Vagina (tissue), 2 donors: ENCODE measurements around the gene HIVEP1. TPM values are rescaled to one million over a fixed set of nuclear protein-coding genes. Genes with fewer than 3 reads are reported as not detected.

ENCODE experiments used
- DNase-seq, 2 donors: peaks; one replicate each; pipeline ENCODE4 v3.0.0-alpha.2; 2017; ENCODE audit errors: extremely low spot score in 2 of 2
- H3K27ac ChIP-seq: fragments of 200-600 bp; sonication (generic); one replicate; pipeline ENCODE4 v1.5.1; 2019
- H3K27me3 ChIP-seq: fragments of 200-600 bp; sonication (generic); one replicate; pipeline ENCODE4 v1.5.1; 2019
- H3K36me3 ChIP-seq, 2 donors: fragments of 200-600 bp; sonication (generic); one replicate each; pipeline ENCODE4 v1.5.1; 2017 to 2019
- H3K4me1 ChIP-seq: fragments of 200-600 bp; sonication (generic); one replicate; pipeline ENCODE4 v1.5.1; 2019
- H3K4me3 ChIP-seq, 2 donors: fragments of 200-600 bp; sonication (generic); 1 replicate in 1 of 2; 2 replicates in 1 of 2; pipeline ENCODE4 v1.5.1; 2016 to 2019
- H3K9me3 ChIP-seq: fragments of 200-600 bp; sonication (generic); one replicate; pipeline ENCODE4 v1.5.1; 2019
- POLR2A ChIP-seq, 2 donors: fragments of 450-650 bp; IDR thresholded peaks; one replicate each; pipeline ENCODE4 v1.6.1; 2017; ENCODE audit warnings: antibody characterized with exemption in 2 of 2, mild to moderate bottlenecking in 2 of 2, moderate library complexity in 2 of 2
- POLR2AphosphoS5 ChIP-seq, 2 donors: sonication (generic); formaldehyde crosslinking; IDR thresholded peaks; one replicate each; pipeline ENCODE4 v1.9.0; 2017; ENCODE audit warnings: antibody characterized with exemption in 2 of 2, mild to moderate bottlenecking in 2 of 2, low read depth in 1 of 2; ENCODE audit not compliant: insufficient read depth in 1 of 2
- intact Hi-C: fragments of 100-400 bp; cut with DNase I; formaldehyde crosslinking; loops from one replicate; pipeline ENCODE4 v1.15.1; 2023
- total RNA-seq: library from RNA; depleted of rRNA; stranded (reverse); fragments of >200 nt; gene quantifications from one replicate; pipeline ENCODE4 v1.2.3, GENCODE V29; 2016
- TF ChIP-seq, protein P1 (sequence below), 3 experiments: fragments of 450-650 bp in 2 of 3; fragments of 200-600 bp in 1 of 3; sonication (generic) in 1 of 3; IDR thresholded peaks; one replicate each; pipeline ENCODE4 v1.5.1; 2017 to 2019; ENCODE audit warnings: antibody characterized with exemption in 3 of 3, mild to moderate bottlenecking in 2 of 3, moderate library complexity in 2 of 3

Gene HIVEP1
- total RNA-seq, 1 donor from 2014 or later, result 36.1 TPM

- no peak for DNase-seq
- Histone ChIP-seq H3K27ac (no peak overlapping the region), H3K4me1 (peaks cover 7% of the 10 kb centered on the region), H3K9me3 (peaks cover 3% of the 10 kb centered on the region), H3K4me3 (no peak overlapping the region), H3K27me3 (no peaks in the 10 kb centered on the region), H3K36me3 (no peaks in the 10 kb centered on the region)
- TF ChIP-seq POLR2A (IDR thresholded peaks at IDR 0.05) (no peak), POLR2AphosphoS5 (IDR thresholded peaks at IDR 0.05; ENCODE audit: insufficient read depth in 1 of 2, low read depth in 1 of 2) (no peak)
- TF ChIP-seq, protein P1, sequence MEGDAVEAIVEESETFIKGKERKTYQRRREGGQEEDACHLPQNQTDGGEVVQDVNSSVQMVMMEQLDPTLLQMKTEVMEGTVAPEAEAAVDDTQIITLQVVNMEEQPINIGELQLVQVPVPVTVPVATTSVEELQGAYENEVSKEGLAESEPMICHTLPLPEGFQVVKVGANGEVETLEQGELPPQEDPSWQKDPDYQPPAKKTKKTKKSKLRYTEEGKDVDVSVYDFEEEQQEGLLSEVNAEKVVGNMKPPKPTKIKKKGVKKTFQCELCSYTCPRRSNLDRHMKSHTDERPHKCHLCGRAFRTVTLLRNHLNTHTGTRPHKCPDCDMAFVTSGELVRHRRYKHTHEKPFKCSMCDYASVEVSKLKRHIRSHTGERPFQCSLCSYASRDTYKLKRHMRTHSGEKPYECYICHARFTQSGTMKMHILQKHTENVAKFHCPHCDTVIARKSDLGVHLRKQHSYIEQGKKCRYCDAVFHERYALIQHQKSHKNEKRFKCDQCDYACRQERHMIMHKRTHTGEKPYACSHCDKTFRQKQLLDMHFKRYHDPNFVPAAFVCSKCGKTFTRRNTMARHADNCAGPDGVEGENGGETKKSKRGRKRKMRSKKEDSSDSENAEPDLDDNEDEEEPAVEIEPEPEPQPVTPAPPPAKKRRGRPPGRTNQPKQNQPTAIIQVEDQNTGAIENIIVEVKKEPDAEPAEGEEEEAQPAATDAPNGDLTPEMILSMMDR (IDR thresholded peaks at IDR 0.05), result no peak
- intact Hi-C loops, result no loop called here
Observed at GRCh38 chr6:12090714-12091113, 78.6 kb downstream of the HIVEP1 start.

DNA sequence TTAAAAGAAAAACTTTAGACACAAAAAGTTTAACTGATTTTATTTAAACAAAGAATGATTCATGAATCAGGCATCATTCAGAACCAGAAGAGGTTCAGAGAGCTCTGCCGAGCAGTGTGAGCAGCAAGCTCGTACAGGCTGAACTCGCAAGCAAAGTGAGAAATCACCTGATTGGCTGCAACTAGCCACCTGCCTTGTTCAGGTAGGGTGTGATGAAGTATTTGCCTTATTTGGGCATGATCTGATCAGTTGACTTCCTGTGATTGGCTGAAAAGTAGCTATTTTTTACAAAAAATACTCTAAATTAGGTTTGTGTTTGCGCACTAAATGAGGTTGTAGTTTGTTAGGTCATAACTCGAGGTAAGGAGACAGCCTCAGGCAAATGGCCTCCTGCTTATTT is 80.7 kb downstream of the HIVEP1 start:
- Histone ChIP-seq H3K27ac (no peak overlapping the region), H3K4me3 (no peak overlapping the region), H3K9me3 (peaks cover 3% of the 10 kb centered on the region), H3K36me3 (no peaks in the 10 kb centered on the region), H3K27me3 (no peaks in the 10 kb centered on the region), H3K4me1 (no peaks in the 10 kb centered on the region)
- DNase-seq, result no peak
- TF ChIP-seq, protein P1 (IDR thresholded peaks at IDR 0.05), result no peak
- TF ChIP-seq POLR2AphosphoS5 (IDR thresholded peaks at IDR 0.05; ENCODE audit: insufficient read depth in 1 of 2, low read depth in 1 of 2) (no peak), POLR2A (IDR thresholded peaks at IDR 0.05) (no peak)
- intact Hi-C loops, result no loop called here

- H3K9me3 ChIP-seq, result peaks cover 3% of the 10 kb centered on the region
- intact Hi-C loops, result no loop called here
- TF ChIP-seq POLR2AphosphoS5 (IDR thresholded peaks at IDR 0.05; ENCODE audit: insufficient read depth in 1 of 2, low read depth in 1 of 2) (no peak), POLR2A (IDR thresholded peaks at IDR 0.05) (no peak)
- TF ChIP-seq, protein P1 (IDR thresholded peaks at IDR 0.05), result no peak
- no peak overlapping the region for H3K27ac ChIP-seq
- H3K4me1 ChIP-seq, result no peaks in the 10 kb centered on the region
- no peak for DNase-seq
- H3K36me3 ChIP-seq, result no peaks in the 10 kb centered on the region
- no peaks in the 10 kb centered on the region for H3K27me3 ChIP-seq
- no peak overlapping the region for H3K4me3 ChIP-seq
Observed at GRCh38 chr6:12094689-12095088, 82.6 kb downstream of the HIVEP1 start.

GRCh38 chr6:12096342-12096741 is 84.2 kb downstream of the HIVEP1 start:
- Histone ChIP-seq H3K4me3 (no peak overlapping the region), H3K4me1 (no peaks in the 10 kb centered on the region), H3K36me3 (no peaks in the 10 kb centered on the region), H3K27me3 (no peaks in the 10 kb centered on the region), H3K9me3 (peaks cover 3% of the 10 kb centered on the region), H3K27ac (no peak overlapping the region)
- TF ChIP-seq, protein P1 (IDR thresholded peaks at IDR 0.05), result no peak
- TF ChIP-seq POLR2A (IDR thresholded peaks at IDR 0.05), result no peak
- TF ChIP-seq POLR2AphosphoS5 (IDR thresholded peaks at IDR 0.05; ENCODE audit: insufficient read depth in 1 of 2, low read depth in 1 of 2), result no peak
- intact Hi-C loops, result no loop called here
- DNase-seq, result no peak

DNA sequence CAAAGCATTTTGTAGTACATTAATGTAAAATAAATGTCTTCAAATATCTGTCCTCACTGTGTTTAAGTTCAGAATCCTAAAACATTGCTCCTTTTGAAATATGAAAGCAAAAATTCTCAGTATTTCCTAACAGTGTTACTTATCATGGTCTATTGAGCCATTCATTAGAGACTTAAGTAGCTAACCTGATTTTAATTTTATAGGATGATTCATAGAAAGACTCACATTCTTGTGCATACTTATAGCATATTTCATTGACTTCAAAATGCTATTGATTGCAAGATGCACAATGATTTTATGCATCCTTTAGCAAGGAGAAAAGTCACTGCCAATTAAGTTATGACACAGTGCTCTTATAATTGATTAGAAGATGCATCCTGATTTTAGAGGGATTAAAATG is 85.7 kb downstream of the HIVEP1 start:
- no peak overlapping the region for H3K4me3 ChIP-seq
- no peaks in the 10 kb centered on the region for H3K4me1 ChIP-seq
- TF ChIP-seq POLR2AphosphoS5 (IDR thresholded peaks at IDR 0.05; ENCODE audit: insufficient read depth in 1 of 2, low read depth in 1 of 2), result no peak
- TF ChIP-seq POLR2A (IDR thresholded peaks at IDR 0.05), result no peak
- TF ChIP-seq, protein P1 (IDR thresholded peaks at IDR 0.05), result no peak
- DNase-seq, result no peak
- H3K36me3 ChIP-seq, result no peaks in the 10 kb centered on the region
- H3K27ac ChIP-seq, result no peak overlapping the region
- intact Hi-C loops, result no loop called here
- H3K27me3 ChIP-seq, result no peaks in the 10 kb centered on the region
- peaks cover 3% of the 10 kb centered on the region for H3K9me3 ChIP-seq
